Germinal center (tissue), 1 donor: ENCODE data around the gene KANK2.

Source experiments
- DNase-seq: peaks from one replicate; pipeline ENCODE4 v3.0.0; 2012; ENCODE audit warnings: mixed read lengths, low spot score

Gene KANK2

GRCh38 chr19:11225815-11226214 lies 28.5 kb upstream of the KANK2 start:
- DNase-seq: no peak

- DNase-seq: no peak
Observed at GRCh38 chr19:11225172-11225571, 27.8 kb upstream of the KANK2 start.

- DNase-seq: no peak
Observed at GRCh38 chr19:11224429-11224828, 27.1 kb upstream of the KANK2 start.

- no peak for DNase-seq
Observed at GRCh38 chr19:11223200-11223599, 25.9 kb upstream of the KANK2 start.

- no peak for DNase-seq
Observed at GRCh38 chr19:11221082-11221598, 23.8 kb upstream of the KANK2 start.

DNA sequence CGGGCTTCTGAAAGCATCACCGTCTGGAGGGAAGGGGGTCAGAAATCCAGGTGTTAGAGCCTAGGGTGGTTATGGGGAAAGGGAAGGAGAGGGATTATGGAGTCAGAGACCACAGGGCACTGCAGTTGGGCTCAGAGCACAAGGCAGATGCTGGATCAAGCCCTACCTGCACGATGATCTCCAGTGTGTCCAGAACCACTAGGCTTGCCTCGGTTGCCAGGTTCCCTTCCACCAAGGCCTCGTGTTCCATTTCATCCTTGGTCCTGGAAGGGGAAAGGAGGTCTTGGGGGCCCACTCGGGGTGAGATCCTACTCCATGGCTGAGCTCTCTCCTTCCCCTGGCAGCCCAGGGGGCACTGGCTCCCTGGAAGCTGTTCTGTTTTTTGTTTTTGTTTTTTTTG lies 17.0 kb upstream of the KANK2 start:
- DNase-seq: no peak

GRCh38 chr19:11210656-11210928 lies 13.2 kb upstream of the KANK2 start:
- no peak for DNase-seq

DNA sequence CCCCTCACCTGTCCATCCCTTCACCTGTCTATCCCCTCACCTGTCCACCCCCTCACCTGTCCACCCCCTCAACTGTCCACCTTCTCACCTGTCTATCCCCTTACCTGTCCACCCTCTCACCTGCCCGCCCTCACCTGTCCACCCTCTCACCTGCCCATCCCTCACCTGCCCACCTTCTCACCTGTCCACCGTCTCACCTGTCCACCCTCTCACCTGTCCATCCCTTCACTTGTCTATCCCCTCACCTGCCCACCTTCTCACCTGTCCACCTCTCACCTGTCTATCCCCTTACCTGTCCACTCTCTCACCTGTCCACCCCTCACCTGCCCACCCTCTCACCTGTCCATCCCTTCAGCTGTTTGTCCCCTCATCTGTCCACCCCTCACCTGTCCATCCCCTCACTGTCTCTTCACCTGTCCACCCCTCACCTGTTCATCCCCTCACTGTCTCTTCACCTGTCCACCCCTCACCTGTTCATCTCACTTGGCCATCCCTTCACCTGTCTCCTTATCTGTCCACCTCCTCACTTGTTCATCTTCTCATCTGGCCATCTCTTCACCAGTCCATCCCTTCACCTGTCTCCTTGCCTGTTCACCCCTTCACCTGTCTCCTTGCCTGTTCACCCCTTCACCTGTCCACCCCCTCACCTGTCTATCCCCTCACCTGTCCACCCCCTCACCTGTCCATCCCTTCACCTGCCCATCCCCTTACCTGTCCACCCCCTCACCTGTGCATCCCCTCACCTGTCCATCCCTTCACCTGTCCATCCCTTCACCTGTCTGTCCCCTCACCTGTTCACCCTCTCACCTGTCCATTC lies 12.7 kb upstream of the KANK2 start:
- DNase-seq: no peak

- DNase-seq: no peak
Observed at GRCh38 chr19:11208561-11209471, 11.5 kb upstream of the KANK2 start.

GRCh38 chr19:11205939-11206570 lies 8.7 kb upstream of the KANK2 start:
- no peak for DNase-seq

DNA sequence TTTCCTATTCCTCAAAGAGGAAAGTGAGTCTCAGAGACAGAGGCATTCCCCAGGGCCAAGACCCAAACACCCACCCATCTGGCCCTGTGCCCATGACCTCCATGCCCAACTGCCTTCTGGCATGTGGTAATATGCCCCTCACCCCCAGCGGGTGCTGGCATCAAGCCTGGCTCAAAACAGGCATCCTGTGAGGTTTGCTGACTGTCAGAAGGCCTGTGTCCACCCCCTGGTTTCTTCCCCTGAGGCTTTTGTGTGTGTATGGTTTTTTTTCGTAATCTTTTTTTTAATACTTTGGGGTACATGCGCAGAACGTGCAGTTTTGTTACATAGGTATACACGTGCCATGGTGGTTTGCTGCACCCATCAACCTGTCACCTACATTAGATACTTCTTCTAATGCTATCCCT lies 7.6 kb upstream of the KANK2 start:
- DNase-seq: no peak

- DNase-seq: no peak
Observed at GRCh38 chr19:11204076-11204602, 6.8 kb upstream of the KANK2 start.

GRCh38 chr19:11203194-11204075 lies 6.1 kb upstream of the KANK2 start:
- peak; percentile 72 for DNase-seq

DNA sequence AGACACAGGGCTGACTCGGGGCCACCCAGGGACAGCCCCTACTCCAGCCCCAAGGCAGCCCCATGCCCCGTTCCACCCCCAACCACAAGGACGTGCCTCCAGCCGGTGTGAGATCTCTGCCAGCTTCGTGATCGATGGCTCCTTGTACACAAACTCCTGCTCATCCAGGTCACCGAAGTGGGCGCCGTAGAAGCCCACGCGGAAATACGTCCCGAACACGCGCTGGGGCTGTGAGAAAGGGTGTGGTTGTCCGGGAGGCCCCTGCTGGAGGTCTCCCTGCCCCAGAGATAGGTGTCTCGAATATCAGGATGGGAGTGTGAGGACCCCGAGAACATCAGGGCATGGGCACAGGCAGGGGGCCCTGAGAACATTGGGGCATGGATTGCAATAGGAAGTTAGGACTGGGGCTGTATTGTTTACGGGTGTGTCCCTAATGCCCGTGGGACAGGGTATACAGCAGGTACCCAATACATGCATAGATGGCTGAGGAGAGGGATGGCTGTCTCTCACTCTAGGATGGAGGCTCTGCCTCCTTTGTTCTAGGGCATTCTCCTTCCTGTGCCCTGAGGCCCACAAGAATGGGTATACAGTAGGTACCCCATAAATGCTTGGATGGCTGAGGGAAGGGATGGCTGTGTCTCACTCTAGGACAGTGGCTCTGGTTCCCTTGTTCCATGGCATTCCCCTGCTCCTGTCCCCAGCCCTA lies 5.3 kb upstream of the KANK2 start:
- DNase-seq: no peak

DNA sequence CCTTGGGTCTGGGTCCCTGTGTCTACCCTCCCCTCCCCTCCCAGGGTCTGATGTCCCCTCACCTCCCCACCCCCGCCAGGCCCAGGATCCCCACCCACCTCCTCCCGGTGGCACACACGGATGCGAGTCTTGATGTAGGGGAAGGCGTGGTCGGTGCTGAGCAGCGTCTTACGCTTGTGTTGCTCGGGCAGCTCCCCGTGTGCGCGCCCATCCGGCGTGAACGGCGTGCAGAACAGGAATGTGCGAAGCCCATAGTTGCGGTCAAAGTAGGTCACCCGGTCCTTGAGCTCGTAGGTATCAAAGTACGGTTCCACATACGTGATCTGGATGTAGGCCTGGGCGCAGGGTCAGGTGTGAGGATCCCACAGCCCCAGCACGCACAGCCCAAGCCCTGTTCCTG lies 4.4 kb upstream of the KANK2 start:
- no peak for DNase-seq

DNA sequence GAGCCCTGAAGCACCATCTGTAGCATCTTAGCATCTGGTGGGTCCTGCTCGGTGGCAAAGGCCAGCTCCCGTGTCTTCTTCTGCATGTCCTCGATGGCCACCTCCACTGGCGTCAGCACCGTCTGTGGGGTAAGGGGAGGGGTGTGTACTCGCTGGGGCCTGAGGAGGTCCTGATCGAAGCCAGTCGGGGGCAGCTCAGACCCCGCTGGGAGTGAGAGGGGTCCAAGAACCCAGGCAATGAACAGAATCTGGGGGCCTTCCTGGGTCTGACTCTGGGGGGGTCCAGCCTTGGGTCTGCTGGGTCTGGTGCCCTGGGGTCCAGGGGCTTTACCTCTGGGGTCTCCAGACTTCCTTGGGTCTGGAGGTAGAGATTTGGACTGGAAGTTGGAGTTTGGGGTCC lies 3.6 kb upstream of the KANK2 start:
- DNase-seq: no peak

DNA sequence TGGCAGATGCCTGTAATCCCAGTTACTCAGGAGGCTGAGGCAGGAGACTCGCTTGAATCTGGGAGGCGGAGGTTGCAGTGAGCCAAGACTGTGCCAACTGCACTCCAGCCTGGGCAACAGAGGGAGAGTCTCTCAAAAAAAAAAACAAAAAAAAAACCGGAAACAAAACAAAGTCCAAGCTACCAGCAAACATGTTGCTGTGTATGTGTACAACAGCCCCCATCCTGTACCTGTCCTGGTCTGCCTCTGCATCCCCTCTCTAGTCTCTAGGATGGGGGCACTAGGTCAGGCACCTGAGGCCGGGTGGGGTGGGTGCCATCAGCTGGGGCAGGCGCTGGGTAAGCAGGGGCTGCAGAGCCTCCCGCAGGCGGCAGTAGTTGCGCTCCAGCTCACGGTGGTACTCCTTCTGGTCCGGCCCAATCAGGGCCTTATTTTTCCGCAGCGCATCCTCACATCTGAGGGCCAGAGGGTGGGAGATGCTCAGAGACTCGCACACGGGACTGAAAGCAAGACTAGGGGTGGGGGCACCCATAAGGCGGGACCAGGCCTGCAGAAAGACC lies 2.8 kb upstream of the KANK2 start:
- DNase-seq: no peak

GRCh38 chr19:11199517-11199916 lies 2.2 kb upstream of the KANK2 start:
- DNase-seq: no peak

DNA sequence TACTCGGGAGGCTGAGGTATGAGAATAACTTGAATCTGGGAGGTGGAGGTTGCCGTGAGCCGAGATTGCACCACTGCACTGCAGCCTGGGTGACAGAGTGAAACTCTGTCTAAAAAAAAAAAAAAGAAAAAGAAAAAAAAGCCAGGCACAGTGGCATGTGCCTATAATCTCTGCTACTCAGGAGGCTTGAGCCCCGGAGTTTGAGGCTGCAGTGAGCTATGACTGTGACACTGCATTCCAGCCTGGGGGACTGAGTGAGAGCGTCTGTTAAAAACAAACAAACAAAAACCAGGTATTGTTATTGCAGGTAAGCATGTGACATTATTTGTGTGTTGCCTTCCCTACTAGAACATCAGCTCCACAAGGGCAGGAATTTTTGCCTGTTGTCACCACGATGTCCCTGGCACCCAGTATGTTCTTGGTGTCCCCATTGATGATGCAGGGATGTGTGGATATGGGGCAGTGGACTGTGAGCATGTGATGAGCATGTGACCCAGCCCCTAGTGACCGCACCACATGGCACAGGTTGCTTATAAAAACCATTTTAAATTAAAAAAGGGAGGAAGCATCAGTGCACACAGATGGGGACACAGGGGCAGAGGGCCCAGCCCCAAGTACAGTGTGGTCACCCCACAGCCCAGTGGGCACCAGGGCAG lies 1.6 kb upstream of the KANK2 start:
- no peak for DNase-seq

- no peak for DNase-seq
Observed at GRCh38 chr19:11198175-11198534, 810 bp upstream of the KANK2 start.
